GM06990 (cell line): Measurements from ENCODE around the gene SULT1C4.
"Not testable (repeated sequence)": the region's sequence is repeated elsewhere in the genome, so short reads cannot be mapped to it uniquely, and the experiment has no call there.

ENCODE experiments used
- DNase-seq: peaks from one replicate; pipeline ENCODE4 v3.0.0-alpha.2; 2011; ENCODE audit not compliant: insufficient read length; ENCODE audit errors: extremely low read depth
- H3K27me3 ChIP-seq: replicated peaks from 2 replicates; pipeline ENCODE4 v1.6.0; 2011; ENCODE audit warnings: low read length; ENCODE audit not compliant: control insufficient read depth, insufficient read depth
- H3K36me3 ChIP-seq: 2 replicates; pipeline ENCODE4 v1.5.1; 2011; ENCODE audit warnings: low read length; ENCODE audit not compliant: control insufficient read depth, insufficient read depth
- H3K4me3 ChIP-seq: replicated peaks from 2 replicates; pipeline ENCODE4 v1.5.1; 2011; ENCODE audit warnings: low read depth, mild to moderate bottlenecking, control low read depth, low read length
- CTCF ChIP-seq: IDR thresholded peaks from 2 replicates; pipeline ENCODE4 v1.5.1; 2011; ENCODE audit warnings: low read length, control low read depth, mild to moderate bottlenecking, inconsistent platforms; ENCODE audit not compliant: insufficient read depth, poor library complexity, severe bottlenecking

Gene SULT1C4

GRCh38 chr2:108355906-108356734 lies 21.6 kb upstream of the SULT1C4 start:
- Histone ChIP-seq H3K27me3 (no peaks in the 10 kb centered on the region), H3K36me3 (no peaks in the 10 kb centered on the region), H3K4me3 (no peak overlapping the region)
- DNase-seq: no peak
- TF ChIP-seq CTCF: no peak

GRCh38 chr2:108359336-108359735 lies 18.4 kb upstream of the SULT1C4 start:
- H3K4me3 ChIP-seq, H3K27me3 ChIP-seq, H3K36me3 ChIP-seq, DNase-seq: not testable (repeated sequence)

- Histone ChIP-seq H3K27me3 (no peaks in the 10 kb centered on the region), H3K36me3 (no peaks in the 10 kb centered on the region), H3K4me3 (no peak overlapping the region)
- DNase-seq: no peak
- no peak for TF ChIP-seq CTCF
Observed at GRCh38 chr2:108360776-108361468, 16.8 kb upstream of the SULT1C4 start.

- Histone ChIP-seq H3K4me3 (no peak overlapping the region), H3K36me3 (no peaks in the 10 kb centered on the region), H3K27me3 (no peaks in the 10 kb centered on the region)
- TF ChIP-seq CTCF: no peak
- no peak for DNase-seq
Observed at GRCh38 chr2:108363024-108363907, 14.5 kb upstream of the SULT1C4 start.

- DNase-seq: no peak
- H3K36me3 ChIP-seq: no peaks in the 10 kb centered on the region
Observed at GRCh38 chr2:108363908-108364225, 13.9 kb upstream of the SULT1C4 start.

More at GRCh38 chr2:108363908-108364225, 13.9 kb upstream of the SULT1C4 start:
- no peak for TF ChIP-seq CTCF
- Histone ChIP-seq H3K27me3 (no peaks in the 10 kb centered on the region), H3K4me3 (no peak overlapping the region)
